A172 (cell line): ENCODE results near the gene COL5A1. TPM values are rescaled to one million over a fixed set of nuclear protein-coding genes. Genes with fewer than 3 reads are reported as not detected.

Experiments
- DNase-seq: peaks from one replicate; pipeline ENCODE4 v3.0.0-alpha.2; 2015; ENCODE audit warnings: low spot score
- total RNA-seq: library from RNA; depleted of rRNA; stranded (reverse); fragments of >200 nt; shearing (Covaris generic); gene quantifications from 2 replicates; pipeline ENCODE4 v1.2.3, GENCODE V29; 2014

The COL5A1 gene
- total RNA-seq, 1 experiment from 2014 or later: 185 TPM

DNA sequence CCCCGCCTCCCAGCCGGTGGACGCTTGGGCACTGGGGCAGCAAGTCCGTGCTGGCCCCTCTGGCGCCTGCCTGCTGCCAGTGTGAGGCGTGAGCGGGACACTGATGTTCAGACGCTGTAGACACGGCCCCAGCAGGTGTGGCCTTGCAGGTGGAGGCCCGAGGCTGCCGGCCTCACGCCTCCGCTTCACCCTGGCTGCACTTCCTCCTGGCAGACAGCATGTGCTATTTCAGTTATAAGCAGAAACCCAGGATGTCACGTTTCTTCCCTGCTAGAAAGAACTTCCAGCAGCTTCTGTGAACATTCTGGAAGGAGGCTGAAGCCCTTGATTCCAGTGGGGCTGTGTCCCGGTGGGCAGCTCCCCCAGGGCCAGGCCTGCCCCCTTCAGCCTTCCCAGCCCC, 124.2 kb downstream of the COL5A1 start:
- DNase-seq: no peak

GRCh38 chr9:134766587-134766986, 125.0 kb downstream of the COL5A1 start:
- no peak for DNase-seq

DNA sequence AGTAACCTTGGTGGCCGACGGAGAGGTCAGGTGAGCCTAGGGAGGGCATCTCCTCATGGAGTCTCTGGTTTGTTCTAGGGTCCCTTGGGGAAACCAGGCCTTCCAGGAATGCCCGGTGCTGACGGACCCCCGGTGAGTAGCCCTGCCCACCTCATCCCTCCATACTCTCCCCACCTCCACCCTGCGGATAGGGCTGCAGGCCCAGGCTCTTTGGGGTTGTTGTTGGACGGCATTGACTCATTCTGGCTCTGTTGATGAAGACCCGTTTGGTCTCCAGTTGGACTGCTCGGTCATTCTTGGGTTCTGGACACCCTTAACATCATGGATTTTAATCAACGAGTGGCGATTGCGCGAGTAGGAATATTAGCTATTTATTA, 126.7 kb downstream of the COL5A1 start:
- no peak for DNase-seq

DNA sequence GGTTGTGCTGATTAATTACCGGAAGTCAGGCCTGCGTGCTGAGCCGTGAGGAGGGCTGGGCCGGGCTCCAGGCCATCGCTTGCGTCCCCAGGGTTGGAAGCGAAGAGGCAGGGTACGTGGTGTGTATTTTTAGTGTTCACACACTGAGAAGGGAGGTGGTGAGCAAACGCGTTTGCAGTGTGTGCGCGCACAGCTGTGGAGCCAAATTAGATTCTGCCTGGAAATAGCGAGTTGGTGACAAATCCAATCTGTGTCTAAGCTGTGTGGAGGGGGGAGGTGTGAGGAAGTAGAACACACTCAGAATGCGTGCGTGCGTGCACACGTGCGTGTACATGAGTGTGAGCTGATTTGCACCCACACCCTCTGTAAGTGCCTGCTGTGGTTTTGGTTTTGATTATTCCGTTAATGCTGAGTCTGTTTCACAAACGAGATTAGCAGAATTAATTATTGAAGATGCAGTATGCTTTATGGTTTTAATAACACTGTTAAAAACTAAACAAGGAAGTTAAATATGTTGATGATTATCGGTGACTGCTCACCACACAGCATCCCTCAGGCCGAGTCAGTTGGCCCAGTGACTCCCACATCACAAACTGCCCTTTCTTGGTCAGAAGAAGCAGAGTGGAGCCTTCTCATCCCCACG, 127.2 kb downstream of the COL5A1 start:
- no peak for DNase-seq

GRCh38 chr9:134770972-134771971, 129.7 kb downstream of the COL5A1 start:
- DNase-seq: no peak

- DNase-seq: no peak
Observed at GRCh38 chr9:134772331-134772730, 130.7 kb downstream of the COL5A1 start.

- no peak for DNase-seq
Observed at GRCh38 chr9:134773842-134774241, 132.2 kb downstream of the COL5A1 start.

GRCh38 chr9:134774410-134774809, 132.8 kb downstream of the COL5A1 start:
- DNase-seq: no peak

DNA sequence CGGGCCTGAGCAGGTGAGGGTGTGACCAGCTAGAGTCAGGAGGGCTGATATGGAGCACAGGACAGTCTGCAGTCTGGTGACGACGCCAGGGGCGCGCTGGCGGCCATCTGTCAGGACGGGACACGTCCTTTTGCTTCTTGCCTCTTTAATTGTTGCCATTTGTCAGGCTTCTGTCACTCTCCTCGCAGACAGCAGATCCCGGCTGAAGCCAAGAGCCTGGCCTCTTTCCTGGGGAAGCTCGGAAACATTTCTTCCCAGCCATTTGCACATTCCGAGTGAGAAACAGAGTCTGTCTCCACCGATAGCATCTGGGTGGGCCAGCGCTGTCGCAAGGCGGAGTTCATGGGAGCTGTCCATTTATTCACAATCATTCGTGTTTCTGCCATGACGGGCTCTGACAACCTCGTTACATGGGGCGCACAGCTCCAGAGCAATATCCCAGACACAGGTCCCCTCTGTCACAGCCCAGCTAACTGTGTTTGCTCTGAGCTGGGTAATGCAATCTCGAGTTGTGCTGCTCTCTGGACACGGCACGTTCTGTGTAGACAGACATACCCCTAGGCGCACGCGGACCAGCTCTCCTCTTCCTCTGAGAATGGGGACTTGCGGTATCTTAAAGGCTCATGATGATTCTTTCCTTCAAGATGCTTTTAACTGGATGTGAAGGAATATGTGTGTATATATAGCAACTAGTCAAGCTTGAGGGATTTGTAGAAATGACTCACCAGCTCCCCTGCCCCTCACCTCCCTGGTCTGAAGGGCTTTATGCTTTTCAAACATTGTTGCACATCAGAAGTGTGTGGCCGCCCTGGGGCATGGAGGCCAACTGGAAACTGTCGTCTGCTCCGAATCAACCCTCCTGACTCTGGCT, 133.7 kb downstream of the COL5A1 start:
- DNase-seq: peak; percentile 91

GRCh38 chr9:134776080-134776796, 134.6 kb downstream of the COL5A1 start:
- DNase-seq: peak; percentile 71

DNA sequence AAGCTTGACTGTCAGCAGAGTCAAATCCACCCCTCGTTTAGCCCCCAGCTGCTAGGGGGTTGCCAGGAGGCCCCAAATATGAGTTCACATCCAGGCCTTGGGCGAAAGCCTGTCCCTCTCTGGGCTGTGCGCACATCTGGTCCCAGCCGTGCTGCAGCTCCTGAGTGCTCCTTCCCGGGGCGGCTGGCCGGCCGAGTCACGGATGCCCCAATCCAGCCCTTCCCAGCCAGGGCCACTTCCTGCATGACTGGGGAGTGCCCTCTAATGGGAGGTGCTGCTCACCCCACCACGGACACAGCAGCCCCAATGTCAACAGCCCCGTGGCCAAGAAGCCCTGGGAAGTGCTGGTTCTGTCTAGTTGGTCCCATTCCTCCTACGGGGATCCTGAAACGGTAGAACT, 135.6 kb downstream of the COL5A1 start:
- DNase-seq: no peak

DNA sequence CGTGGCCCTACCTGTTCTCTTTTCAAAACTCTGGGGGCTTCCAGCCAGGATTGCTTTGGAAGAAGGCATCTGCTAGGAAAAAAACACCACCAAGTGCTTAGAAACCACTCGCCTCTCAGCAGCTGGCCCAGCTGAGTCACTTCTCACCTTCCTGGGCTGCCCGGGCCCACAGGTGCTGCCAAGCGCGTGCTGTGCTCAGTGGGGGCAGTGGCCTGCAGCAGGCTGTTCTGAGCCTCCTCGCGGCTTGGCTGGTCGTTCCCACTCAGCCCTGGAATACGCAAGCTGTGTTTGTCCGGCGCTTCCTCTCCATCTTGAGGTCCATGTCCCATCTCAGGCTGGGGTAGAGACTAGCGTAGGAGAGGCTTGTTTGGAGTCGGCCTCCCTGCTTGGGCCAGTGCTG, 136.6 kb downstream of the COL5A1 start:
- DNase-seq: no peak

DNA sequence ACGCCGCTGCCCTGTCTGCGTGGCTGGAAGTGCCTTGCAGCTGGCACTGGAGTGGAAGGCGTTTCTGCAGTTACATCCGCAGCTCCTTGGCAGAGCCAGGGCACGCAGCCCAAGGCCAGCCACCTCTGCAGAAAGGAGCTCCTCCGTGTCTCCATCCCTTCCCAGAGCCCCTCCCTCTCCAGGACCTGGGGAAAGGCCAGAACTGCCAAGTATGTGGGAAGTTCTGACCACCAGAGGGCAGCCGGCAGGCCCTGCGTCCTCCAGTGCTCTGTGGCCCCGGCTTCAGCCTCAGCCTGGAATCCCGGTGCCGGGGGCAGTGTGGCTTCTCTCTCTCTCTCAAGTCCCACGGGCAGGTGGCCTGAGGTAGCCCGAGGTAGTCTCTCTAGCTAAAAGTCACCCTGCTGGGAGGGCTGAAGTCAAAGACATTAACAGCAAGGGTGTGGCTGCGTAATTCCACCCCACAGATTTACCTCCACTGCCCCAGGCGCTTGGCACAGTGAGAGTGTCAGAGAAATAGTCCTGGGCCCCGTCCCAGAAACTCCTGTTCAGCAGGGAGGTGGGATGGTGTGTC, 137.3 kb downstream of the COL5A1 start:
- DNase-seq: peak; percentile 64

- no peak for DNase-seq
Observed at GRCh38 chr9:134779640-134780039, 138.0 kb downstream of the COL5A1 start.

DNA sequence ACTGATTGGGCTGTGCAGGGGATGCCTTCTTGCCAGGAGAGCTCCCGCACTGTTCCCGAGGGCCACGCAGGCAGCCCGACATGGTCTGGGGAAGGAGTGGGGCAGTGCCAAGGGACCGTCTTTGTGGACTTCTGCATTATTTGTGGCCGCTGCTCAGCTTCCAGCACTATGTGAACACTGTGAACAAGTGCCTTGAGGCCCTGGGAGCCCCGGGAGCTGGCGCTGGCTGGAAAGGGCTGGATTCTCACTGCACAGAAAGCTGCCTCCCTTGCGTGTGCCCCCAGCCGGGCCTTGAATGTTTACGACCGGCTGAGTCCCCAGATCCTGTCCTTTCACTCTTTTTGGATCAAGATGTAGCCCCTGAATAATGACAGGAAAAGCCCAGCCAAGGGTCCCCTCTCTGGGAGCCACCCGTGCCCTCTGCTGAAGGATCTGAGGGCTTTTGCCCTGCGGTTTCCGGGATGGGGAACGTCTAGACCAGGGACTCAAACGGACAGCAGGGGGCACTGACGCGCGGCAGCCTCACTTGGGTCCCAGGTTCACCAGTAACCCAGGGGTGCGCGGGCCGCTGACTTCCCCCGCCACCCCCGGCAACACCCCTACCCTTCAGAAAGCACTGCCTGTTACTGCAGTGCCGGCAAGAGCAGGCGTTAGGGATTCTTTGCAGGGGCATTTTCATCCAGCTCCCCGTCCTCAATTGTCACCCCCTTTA, 140.1 kb downstream of the COL5A1 start:
- DNase-seq: no peak

DNA sequence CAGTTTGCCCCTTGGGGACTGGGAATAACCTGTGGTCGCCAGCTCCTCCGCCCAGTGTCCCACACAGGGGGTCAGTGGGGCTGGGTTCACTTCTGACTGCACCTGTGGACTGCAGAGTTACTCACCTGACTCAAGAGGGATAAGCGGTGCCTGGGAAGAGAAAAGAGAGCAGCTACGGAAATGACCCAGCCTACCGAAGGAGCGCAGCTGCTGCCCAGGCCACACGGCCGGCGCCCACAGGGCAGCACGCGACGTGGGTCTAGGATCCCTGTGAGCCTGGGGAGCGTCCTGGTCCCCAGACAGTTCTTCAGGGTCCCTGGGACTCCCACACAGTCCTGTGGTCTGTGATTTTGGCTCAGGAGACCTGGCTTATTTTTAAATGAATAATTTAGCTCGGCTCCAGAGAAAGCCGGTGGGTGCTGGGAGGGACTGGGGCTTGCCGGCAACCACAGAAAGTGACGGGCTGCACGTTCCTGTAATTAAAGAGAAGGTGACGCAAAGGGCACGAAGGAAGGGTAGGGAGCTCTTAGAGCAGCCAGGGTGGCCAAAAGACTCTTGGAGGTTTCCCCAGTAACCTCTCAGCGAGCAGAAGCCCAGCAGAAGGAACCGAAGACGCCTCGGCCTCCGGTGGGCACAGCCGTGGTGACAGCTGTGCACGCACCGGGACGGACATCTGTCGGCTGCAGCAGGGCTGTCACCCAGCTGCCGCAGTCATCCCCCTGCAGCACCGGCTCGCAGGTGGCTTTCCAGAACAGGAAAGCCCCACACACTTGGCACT, 141.5 kb downstream of the COL5A1 start:
- DNase-seq: no peak

- DNase-seq: no peak
Observed at GRCh38 chr9:134783699-134784039, 142.1 kb downstream of the COL5A1 start.

DNA sequence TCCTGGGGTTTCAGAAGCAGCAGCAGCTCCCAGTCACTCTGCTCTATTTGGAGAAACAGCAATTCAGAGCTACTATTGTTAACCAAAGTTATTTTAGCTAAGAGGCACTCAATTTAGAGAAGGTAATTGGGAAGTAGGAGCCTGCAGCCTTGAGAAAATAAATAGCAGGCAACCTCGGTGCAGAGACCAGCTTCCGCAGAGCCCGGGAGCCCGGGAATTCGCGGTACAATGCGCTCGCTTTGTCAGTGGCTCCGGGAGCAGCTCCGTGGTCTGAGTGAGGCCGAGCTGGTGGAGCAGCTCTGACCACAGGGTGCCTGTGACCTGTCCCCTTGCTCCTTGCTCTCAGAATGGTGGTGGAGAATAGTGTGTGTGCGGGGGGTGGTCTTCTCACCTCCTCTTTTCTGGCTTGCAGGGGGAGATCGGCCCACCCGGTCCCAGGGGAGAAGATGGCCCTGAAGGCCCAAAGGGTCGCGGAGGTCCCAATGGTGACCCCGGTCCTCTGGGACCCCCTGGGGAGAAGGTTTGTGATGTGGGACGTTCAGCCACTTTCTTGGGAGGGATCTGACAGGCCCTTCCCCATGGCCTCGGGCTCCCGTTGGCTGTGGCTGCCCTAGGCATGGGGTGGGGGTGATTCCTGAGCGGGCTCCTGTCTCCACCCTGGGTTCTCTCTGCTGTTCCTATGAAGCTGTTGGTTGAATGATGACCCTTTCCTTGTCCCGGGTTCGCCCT, 143.1 kb downstream of the COL5A1 start:
- DNase-seq: no peak
